ENCODE results near the gene NDFIP2. TPM values are rescaled to one million over a fixed set of nuclear protein-coding genes. Genes with fewer than 3 reads are reported as not detected.

NDFIP2 gene
- total RNA-seq, 1 donor from 2014 or later: 34.1 TPM

DNA sequence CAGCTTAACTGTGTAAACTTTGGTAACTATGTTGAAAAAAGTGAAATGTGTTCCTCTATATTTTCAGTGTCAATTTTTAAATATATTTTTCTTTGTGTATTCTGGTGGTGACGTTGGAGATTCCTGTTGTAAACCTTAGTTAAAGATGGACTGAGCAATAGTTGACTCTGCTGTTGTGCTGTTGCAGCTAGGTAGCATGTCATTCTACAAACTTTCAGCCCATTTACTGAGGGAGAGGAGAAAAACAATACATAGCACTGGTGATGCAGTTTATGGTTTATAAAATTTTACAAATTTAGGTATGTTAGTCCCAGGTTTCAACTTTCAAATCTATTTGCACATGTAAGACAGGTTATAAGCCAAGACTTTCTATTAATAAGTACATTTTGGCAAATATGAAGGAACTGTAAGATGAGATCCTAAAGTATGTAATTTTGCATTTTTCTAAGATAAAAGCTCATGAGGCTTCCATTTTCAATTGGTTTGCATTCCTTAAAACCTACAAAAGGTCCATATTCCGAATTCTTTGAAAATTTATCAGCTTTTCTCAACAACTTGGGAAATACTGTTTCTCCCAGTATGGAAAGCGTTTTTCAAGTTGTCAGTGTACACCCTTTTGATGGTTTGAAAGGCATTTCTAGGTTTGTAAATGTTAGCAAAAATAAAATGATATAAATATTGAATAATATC is 1.5 kb downstream of the NDFIP2 start:
- TF ChIP-seq, protein P1, sequence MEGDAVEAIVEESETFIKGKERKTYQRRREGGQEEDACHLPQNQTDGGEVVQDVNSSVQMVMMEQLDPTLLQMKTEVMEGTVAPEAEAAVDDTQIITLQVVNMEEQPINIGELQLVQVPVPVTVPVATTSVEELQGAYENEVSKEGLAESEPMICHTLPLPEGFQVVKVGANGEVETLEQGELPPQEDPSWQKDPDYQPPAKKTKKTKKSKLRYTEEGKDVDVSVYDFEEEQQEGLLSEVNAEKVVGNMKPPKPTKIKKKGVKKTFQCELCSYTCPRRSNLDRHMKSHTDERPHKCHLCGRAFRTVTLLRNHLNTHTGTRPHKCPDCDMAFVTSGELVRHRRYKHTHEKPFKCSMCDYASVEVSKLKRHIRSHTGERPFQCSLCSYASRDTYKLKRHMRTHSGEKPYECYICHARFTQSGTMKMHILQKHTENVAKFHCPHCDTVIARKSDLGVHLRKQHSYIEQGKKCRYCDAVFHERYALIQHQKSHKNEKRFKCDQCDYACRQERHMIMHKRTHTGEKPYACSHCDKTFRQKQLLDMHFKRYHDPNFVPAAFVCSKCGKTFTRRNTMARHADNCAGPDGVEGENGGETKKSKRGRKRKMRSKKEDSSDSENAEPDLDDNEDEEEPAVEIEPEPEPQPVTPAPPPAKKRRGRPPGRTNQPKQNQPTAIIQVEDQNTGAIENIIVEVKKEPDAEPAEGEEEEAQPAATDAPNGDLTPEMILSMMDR (IDR thresholded peaks at IDR 0.05): no peak
- no peak for ATAC-seq
- no peaks in the 10 kb centered on the region for H3K27me3 ChIP-seq
- H3K4me3 ChIP-seq: peak overlapping the region; percentile 74
- H3K4me1 ChIP-seq: no peaks in the 10 kb centered on the region
- no peak overlapping the region for H3K27ac ChIP-seq
- H3K9me3 ChIP-seq: no peaks in the 10 kb centered on the region
- no peaks in the 10 kb centered on the region for H3K36me3 ChIP-seq
- DNase-seq: no peak
- intact Hi-C loops (cut with DNase I): no loop called here

DNA sequence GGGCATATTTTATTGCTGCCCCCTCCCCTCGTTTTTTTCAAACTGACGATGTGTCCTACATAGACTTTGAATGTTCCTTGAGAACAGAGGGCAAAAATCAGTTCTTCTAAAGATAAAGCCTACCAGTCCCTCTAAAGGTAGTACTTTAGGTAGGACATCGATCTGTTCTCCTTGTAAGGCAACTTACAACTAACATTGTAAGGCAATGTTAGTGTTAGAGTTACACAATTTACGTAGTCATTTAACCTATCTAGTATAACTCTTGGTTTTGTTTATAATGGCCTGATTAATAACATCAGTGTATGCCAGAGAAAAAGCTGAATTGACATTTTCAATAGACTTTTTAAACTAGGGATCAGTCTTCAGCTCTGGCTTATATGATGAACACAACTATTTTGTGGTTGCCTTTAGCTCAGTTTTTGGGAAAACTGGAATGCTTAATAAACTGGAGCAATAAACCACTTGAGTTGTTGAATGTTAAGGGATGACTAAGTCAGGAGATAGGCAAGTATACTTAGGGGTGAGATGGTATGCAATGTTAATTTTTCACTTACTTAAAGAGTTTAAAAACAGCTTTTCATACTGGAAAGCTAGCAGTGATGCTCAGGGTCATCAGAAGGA is 2.2 kb downstream of the NDFIP2 start:
- intact Hi-C loops (cut with DNase I): no loop called here
- H3K27ac ChIP-seq: no peak overlapping the region
- no peaks in the 10 kb centered on the region for H3K36me3 ChIP-seq
- no peaks in the 10 kb centered on the region for H3K9me3 ChIP-seq
- no peak for DNase-seq
- H3K4me1 ChIP-seq: no peaks in the 10 kb centered on the region
- no peak overlapping the region for H3K4me3 ChIP-seq
- no peak for ATAC-seq
- TF ChIP-seq, protein P1 (IDR thresholded peaks at IDR 0.05): no peak
- no peaks in the 10 kb centered on the region for H3K27me3 ChIP-seq

DNA sequence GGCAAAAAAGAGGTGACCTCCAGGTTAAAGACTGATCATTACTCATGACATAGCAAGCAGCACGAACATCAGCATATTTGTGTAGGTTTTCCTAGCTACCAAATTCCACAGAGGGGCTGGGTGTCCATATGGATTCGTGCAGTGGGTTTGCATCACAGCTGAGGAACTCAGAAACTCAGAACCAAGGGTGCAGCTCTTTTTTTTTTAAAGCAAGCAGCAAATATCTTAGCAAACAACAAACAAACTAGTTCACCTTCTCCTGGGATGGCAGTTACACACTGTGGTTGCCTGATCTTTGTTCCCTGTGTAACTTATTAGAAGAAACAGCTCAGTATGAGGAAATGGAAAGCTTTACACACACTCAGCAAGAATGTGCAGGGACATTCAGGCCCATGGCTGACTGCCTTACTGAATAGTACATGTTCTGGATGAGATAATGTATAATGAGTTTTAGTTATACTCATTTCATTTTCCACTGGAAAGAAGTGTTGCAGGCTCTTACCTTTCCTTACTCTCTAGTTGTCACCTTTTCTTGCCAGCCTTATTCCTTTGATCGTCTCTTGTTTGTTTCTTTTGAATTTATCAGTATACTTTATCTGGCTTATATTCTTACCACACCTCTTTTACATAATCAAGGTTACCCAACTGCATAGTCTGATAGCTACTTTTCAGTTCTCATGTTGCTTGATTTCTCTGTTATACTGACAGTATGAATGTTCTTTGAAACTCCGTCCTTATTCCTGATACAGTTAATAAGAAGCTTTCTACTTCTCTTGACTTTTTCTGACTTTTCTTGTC is 4.3 kb downstream of the NDFIP2 start:
- intact Hi-C loops (cut with DNase I): no loop called here
- H3K9me3 ChIP-seq: no peaks in the 10 kb centered on the region
- H3K4me3 ChIP-seq: no peak overlapping the region
- H3K4me1 ChIP-seq: no peaks in the 10 kb centered on the region
- ATAC-seq (peak; percentile 19), DNase-seq (no peak)
- no peaks in the 10 kb centered on the region for H3K27me3 ChIP-seq
- H3K27ac ChIP-seq: no peak overlapping the region
- H3K36me3 ChIP-seq: no peaks in the 10 kb centered on the region
- TF ChIP-seq, protein P1 (IDR thresholded peaks at IDR 0.05): no peak

DNA sequence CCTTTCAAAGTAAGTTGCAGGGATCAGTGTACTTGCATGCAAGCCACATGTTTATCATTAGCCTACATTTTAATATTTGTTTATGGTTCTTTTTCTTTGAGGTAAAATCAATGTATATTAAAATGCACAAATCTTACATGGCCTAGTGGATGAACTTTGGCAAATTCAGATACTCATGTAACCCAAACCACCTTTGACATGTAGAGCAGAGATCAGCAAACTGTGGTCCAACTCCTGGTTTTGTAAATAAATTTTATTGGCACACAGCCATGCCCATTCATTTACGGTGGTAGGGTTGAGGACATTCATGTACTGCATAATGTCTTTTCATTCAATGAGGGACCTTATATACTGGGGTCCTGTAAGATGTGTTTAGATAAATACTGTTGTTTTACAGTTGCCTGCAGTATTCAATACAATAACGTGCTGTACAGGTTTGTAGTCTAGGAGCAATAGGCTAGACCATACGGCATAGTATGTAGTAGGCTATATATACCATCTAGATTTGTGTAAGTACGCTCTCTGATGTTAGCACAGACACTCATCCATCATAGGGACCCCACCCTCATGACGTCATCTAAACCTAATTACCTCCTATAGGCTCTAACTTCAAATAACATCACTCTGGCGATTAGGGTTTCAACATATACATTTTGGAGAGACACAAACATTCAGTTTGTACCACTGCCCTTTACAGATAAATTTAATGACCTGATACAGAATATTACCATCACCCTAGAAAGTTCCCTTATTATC is 5.7 kb downstream of the NDFIP2 start:
- Histone ChIP-seq H3K36me3 (no peaks in the 10 kb centered on the region), H3K4me1 (peaks cover 12% of the 10 kb centered on the region), H3K9me3 (no peaks in the 10 kb centered on the region), H3K27ac (no peak overlapping the region), H3K4me3 (no peak overlapping the region), H3K27me3 (no peaks in the 10 kb centered on the region)
- TF ChIP-seq, protein P1 (IDR thresholded peaks at IDR 0.05): no peak
- intact Hi-C loops (cut with DNase I): no loop called here
- DNase-seq (no peak), ATAC-seq (no peak)

DNA sequence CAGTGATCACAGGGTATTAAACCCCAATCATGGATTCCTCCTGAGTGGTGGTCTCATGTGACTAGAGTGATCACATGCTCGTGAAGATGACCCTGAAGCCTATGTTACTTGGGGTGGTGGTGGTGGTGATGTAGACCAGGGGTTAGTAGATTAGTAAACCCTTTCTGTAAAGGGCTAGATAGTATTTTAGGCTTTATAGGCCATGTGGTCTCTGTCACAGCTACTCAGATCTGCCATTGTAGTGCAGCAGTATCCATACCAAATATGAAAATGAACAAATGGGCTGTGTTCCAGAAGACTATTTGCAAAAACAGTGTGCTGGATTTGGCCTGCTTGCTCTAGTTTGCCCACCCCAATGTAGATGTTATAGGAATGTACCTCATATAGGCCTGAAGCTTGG is 9.4 kb downstream of the NDFIP2 start:
- DNase-seq (no peak), ATAC-seq (no peak)
- intact Hi-C loops (cut with DNase I): no loop called here
- H3K4me1 ChIP-seq: peaks cover 30% of the 10 kb centered on the region
- H3K27ac ChIP-seq: no peak overlapping the region
- TF ChIP-seq, protein P1 (IDR thresholded peaks at IDR 0.05): no peak
- H3K27me3 ChIP-seq: no peaks in the 10 kb centered on the region
- no peak overlapping the region for H3K4me3 ChIP-seq
- H3K36me3 ChIP-seq: no peaks in the 10 kb centered on the region
- H3K9me3 ChIP-seq: no peaks in the 10 kb centered on the region

Measured in upper lobe of right lung (tissue), 1 donor.